ENCODE data around the gene LDAH. TPM values are rescaled to one million over a fixed set of nuclear protein-coding genes. Genes with fewer than 3 reads are reported as not detected.

Gene LDAH
- total and polyA plus RNA-seq, 2 donors (not counting 3 experiments of a cell fraction or from before 2014, with no cell fraction given): 12.3 to 24.0 TPM

- no peak for DNase-seq (ENCODE audit: low read depth, low spot score)
- Histone ChIP-seq H3K79me2 (ENCODE audit: control insufficient read depth, insufficient read depth, low read length) (no peaks in the 10 kb centered on the region), H3K4me1 (ENCODE audit: control insufficient read depth, extremely low read depth, insufficient read depth, low read length) (peaks cover 15% of the 10 kb centered on the region), H3K27me3 (ENCODE audit: control insufficient read depth in 2 of 2, insufficient read depth in 2 of 2, low read length in 2 of 2) (no peaks in the 10 kb centered on the region), H3K9ac (replicated peaks; ENCODE audit: extremely low read depth, insufficient read depth, low read length) (no peak overlapping the region), H4K20me1 (replicated peaks; ENCODE audit: control insufficient read depth, extremely low read depth, insufficient read depth, low read length) (no peaks in the 10 kb centered on the region), H3K4me3 (replicated peaks in 1 of 3; ENCODE audit: insufficient read depth in 1 of 3, low read depth in 1 of 3, low read length in 3 of 3) (no peak overlapping the region), H3K36me3 (ENCODE audit: control insufficient read depth in 2 of 2, extremely low read depth in 1 of 2, insufficient read depth in 2 of 2, low read length in 2 of 2) (peaks cover 0 to 9% of the 10 kb centered on the region in 2 experiments), H3K4me2 (ENCODE audit: insufficient read depth, low read length) (no peak overlapping the region), H3K9me3 (replicated peaks; ENCODE audit: control insufficient read depth, insufficient read depth, low read length) (no peaks in the 10 kb centered on the region), H2AFZ (ENCODE audit: low read depth, low read length) (no peak overlapping the region), H3K27ac (ENCODE audit: insufficient read depth, low read depth, low read length) (no peak overlapping the region), H3K9me1 (replicated peaks; ENCODE audit: control insufficient read depth, extremely low read depth, insufficient read depth, low read length) (no peaks in the 10 kb centered on the region)
- no peak for FAIRE-seq
- no TSS peak for BruUV-seq (replicated peaks)
- intact Hi-C loops (cut with micrococcal nuclease): no loop called here
- TF ChIP-seq EZH2 (IDR thresholded peaks at IDR 0.05; ENCODE audit: borderline replicate concordance, low read depth, low read length, severe bottlenecking) (no peak), CTCF (IDR thresholded peaks at IDR 0.05; ENCODE audit: extremely low read depth in 1 of 2, insufficient read depth in 1 of 2, low read depth in 1 of 2, low read length in 2 of 2) (no peak), POLR2AphosphoS5 (IDR thresholded peaks at IDR 0.05; ENCODE audit: insufficient read depth, low read depth, low read length) (no peak), FOS (IDR thresholded peaks at IDR 0.05; ENCODE audit: borderline replicate concordance, insufficient read depth, low read length) (no peak)
- CTCF ChIA-PET: interaction anchor here (0.9 to 2.6 kb wide), 3 partner anchors 9 to 22 kb away, joined by 3 to 7 read pairs (median 4); no protein-coding TSS in a partner anchor
- dilution Hi-C loops (cut with MboI; ENCODE audit: extremely low pct_ligation_motif_present, low sequenced_read_pairs): no loop called here
- POLR2A ChIA-PET: no interaction called here
Measured at GRCh38 chr2:20697322-20697934, 125.5 kb downstream of the LDAH start.

DNA sequence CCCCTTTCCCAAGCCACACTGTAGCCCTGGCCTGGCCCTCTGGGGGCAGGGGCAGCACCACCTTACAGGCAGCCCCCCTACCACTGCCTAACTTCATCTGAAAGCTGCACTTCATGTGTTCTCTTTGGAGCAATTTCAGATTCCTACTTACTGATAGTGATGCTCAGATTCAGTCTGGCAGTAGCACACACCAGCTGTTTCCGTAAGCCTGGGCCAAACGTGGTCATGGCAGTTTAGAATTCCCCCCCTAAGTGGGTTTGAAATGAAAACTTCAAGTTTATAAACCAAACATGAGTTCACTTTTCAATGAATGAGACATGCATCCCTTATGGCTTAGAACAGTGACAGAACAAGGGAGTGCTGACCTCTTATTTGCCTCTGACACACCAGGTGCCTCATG, 126.5 kb downstream of the LDAH start:
- ChIA-PET POLR2A (no interaction called here), CTCF (no interaction called here)
- dilution Hi-C loops (cut with MboI; ENCODE audit: extremely low pct_ligation_motif_present, low sequenced_read_pairs) (no loop called here), intact Hi-C loops (cut with micrococcal nuclease) (no loop called here)
- no peaks in the 10 kb centered on the region for H4K20me1 ChIP-seq (replicated peaks; ENCODE audit: control insufficient read depth, extremely low read depth, insufficient read depth, low read length)
- FAIRE-seq (no peak), DNase-seq (ENCODE audit: low read depth, low spot score) (no peak)
- H2AFZ ChIP-seq (ENCODE audit: low read depth, low read length): no peak overlapping the region
- no peaks in the 10 kb centered on the region for H3K27me3 ChIP-seq (ENCODE audit: control insufficient read depth in 2 of 2, insufficient read depth in 2 of 2, low read length in 2 of 2)
- H3K27ac ChIP-seq (ENCODE audit: insufficient read depth, low read depth, low read length): no peak overlapping the region
- H3K36me3 ChIP-seq (ENCODE audit: control insufficient read depth in 2 of 2, extremely low read depth in 1 of 2, insufficient read depth in 2 of 2, low read length in 2 of 2): peaks cover 0 to 9% of the 10 kb centered on the region in 2 experiments
- TF ChIP-seq EZH2 (IDR thresholded peaks at IDR 0.05; ENCODE audit: borderline replicate concordance, low read depth, low read length, severe bottlenecking): no peak
- no peak for TF ChIP-seq JUN (IDR thresholded peaks at IDR 0.05; ENCODE audit: borderline replicate concordance, insufficient read depth, insufficient read length, low read depth)
- H3K79me2 ChIP-seq (ENCODE audit: control insufficient read depth, insufficient read depth, low read length): no peaks in the 10 kb centered on the region
- H3K9me1 ChIP-seq (replicated peaks; ENCODE audit: control insufficient read depth, extremely low read depth, insufficient read depth, low read length): no peaks in the 10 kb centered on the region
- H3K4me3 ChIP-seq (replicated peaks in 1 of 3; ENCODE audit: insufficient read depth in 1 of 3, low read depth in 1 of 3, low read length in 3 of 3): no peak overlapping the region
- H3K4me2 ChIP-seq (ENCODE audit: insufficient read depth, low read length): no peak overlapping the region
- no peak overlapping the region for H3K9ac ChIP-seq (replicated peaks; ENCODE audit: extremely low read depth, insufficient read depth, low read length)
- H3K4me1 ChIP-seq (ENCODE audit: control insufficient read depth, extremely low read depth, insufficient read depth, low read length): peaks cover 15% of the 10 kb centered on the region
- BruUV-seq (replicated peaks): no TSS peak
- no peaks in the 10 kb centered on the region for H3K9me3 ChIP-seq (replicated peaks; ENCODE audit: control insufficient read depth, insufficient read depth, low read length)

All from endothelial cell of umbilical vein (primary cell).